ENCODE results near the gene UST. TPM values are rescaled to one million over a fixed set of nuclear protein-coding genes. Genes with fewer than 3 reads are reported as not detected.
A peak's percentile ranks its signal among the peaks of the same experiment; 100 is the strongest.
"Not testable (repeated sequence)": the region's sequence is repeated elsewhere in the genome, so short reads cannot be mapped to it uniquely, and the experiment has no call there.

UST gene
- total RNA-seq, 2 donors from 2014 or later: 1.6 to 3.7 TPM

DNA sequence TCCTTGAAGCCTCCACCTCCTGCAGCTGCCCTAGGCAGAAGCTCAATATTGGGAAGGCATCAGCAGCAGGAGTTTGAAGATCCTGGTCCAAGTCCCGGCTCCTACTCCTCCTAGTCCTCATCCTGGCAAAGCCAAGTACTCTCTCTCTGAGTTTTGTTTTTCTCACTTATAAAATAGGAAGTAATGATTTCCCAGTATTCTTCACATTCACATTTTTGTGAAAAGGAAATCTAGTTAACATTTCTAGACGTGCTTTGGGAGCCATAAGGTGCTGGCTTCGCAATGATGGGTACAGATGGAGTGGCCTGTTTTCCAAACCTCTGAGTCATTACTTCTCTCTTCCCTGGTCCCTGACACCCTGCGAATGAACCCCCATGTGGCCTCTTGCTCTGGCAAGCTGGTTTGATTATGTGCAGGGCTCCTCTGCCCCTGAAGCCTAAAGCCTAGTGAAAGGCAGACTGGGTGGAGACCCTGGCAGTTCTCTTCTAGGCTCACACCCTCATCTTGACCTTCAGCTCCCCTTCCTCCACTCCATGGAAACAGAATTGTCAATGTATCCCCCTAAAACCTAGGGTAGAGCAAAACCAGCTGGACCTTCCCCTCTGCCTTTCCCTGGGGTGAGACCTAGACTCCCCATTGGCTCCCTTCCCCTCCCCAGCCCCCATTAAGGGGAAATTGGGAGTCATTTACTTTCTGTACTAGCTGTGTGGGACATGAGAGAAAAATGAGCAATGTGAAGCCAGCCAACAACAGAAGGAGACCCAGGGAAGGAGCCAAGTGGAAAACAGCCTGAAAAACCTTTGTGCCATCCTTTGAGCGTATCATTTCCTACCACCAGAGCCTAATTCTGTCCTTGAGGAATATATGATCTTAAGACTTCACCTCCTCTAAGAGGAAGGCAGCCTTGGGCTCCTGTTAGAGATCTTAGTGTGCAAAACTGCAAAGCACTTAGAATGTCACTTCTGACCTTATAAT is 158.4 kb downstream of the UST start:
- Mint-ChIP-seq H3K36me3 (ENCODE audit: insufficient read depth in 2 of 2) (peaks cover 2 to 4% of the 10 kb centered on the region in 2 donors), H3K27ac (no peak overlapping the region), H3K9me3 (peaks cover 3% of the 10 kb centered on the region in 2 donors), H3K27me3 (ENCODE audit: low read depth) (peaks cover 4% of the 10 kb centered on the region), H3K4me3 (no peak overlapping the region), H3K4me1 (ENCODE audit: low read depth) (no peaks in the 10 kb centered on the region)
- DNase-seq: no peak
- no peak for ATAC-seq (replicated peaks in 1 of 2)

DNA sequence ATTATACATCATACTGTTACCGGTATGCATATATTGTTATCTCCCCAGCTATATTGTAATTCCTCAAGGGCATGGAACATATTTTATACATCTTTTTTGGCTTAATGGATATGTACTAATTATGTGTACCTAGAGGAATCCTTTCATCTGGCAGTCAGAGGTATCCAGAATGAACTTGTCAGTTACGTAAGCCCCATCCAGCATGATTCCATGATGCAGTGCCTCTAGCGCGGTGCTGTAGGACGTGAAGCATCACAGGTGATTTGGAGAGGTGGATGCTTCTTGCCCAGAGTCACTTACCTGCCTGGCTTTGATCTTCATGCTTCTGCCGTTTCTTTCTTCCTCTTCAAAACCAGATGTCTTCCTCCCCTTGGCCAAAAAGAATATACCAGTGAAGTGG is 159.1 kb downstream of the UST start:
- DNase-seq (no peak), ATAC-seq (replicated peaks in 1 of 2) (no peak)
- H3K27me3 Mint-ChIP-seq (ENCODE audit: low read depth): no peaks in the 10 kb centered on the region
- no peaks in the 10 kb centered on the region for H3K9me3 Mint-ChIP-seq
- H3K27ac Mint-ChIP-seq: no peak overlapping the region
- H3K4me1 Mint-ChIP-seq (ENCODE audit: low read depth): no peaks in the 10 kb centered on the region
- H3K36me3 Mint-ChIP-seq (ENCODE audit: insufficient read depth in 2 of 2): peaks cover 0 to under 1% of the 10 kb centered on the region in 2 donors
- H3K4me3 Mint-ChIP-seq: no peak overlapping the region

DNA sequence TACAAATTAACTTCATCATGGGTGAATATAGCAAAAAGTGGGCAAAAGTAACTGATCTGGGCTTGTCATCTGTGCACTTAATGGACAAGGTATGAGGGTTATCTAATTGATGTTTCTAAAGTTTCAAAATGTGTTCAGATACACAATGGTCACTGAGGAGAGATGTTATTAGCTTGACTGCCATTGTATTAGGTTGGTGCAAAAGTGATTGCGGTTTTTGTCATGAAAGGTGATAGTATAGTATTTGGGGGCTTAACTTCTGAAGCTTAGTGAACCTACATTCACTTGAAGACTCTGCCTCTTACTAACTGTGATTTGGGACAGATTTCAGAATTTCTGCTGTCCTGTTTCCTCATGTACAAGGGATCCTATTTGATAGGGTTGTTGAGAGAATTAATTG is 159.6 kb downstream of the UST start:
- no peak overlapping the region for H3K27ac Mint-ChIP-seq
- ATAC-seq (replicated peaks in 1 of 2): no peak
- H3K9me3 Mint-ChIP-seq: no peaks in the 10 kb centered on the region
- DNase-seq: no peak
- no peak overlapping the region for H3K4me3 Mint-ChIP-seq
- H3K27me3 Mint-ChIP-seq (ENCODE audit: low read depth): no peaks in the 10 kb centered on the region
- H3K4me1 Mint-ChIP-seq (ENCODE audit: low read depth): no peaks in the 10 kb centered on the region
- no peaks in the 10 kb centered on the region for H3K36me3 Mint-ChIP-seq (ENCODE audit: insufficient read depth in 2 of 2)

DNA sequence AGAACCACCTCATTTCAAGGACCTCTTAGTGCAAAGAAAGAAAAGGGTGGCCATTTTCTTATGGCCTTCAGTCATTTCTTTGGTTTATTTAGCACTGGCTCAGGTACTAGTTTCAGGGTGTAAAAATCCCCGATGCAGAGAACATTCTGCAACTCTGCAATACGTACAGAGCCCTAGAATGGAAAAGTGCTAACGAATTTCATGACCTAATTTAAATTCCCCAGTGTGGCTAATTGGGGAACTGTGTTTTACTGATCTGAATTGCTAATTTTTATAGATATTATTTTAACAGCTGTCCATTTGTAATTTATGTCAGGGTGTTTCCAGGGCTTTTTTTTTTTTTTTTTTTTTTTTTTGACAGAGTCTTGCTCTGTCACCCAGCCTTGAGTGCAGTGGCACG is 160.7 kb downstream of the UST start:
- Mint-ChIP-seq H3K9me3 (no peaks in the 10 kb centered on the region), H3K4me1 (ENCODE audit: low read depth) (no peaks in the 10 kb centered on the region), H3K27me3 (ENCODE audit: low read depth) (no peaks in the 10 kb centered on the region), H3K36me3 (ENCODE audit: insufficient read depth in 2 of 2) (no peaks in the 10 kb centered on the region), H3K4me3 (no peak overlapping the region), H3K27ac (no peak overlapping the region)
- no peak for ATAC-seq (replicated peaks in 1 of 2)
- DNase-seq: no peak

DNA sequence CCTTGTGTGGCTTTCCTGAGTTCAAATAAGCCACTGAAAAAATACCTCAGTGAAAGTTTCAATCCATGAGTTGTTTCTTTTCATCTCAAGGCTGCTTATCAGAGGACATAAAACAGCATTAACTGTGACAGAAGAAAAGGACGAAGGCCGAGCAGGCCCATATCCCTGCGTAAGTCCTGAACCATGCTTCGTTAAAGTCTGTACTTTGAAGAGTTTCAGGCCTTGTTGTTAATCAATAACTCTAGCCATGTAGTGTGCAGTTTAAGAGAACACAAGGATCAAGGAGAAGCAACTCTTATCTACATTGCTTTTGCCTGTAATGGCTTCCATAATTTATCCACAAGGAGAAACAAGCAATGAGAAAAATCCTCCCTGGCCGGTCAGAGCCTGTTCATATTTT is 165.4 kb downstream of the UST start:
- DNase-seq (no peak), ATAC-seq (replicated peaks in 1 of 2) (no peak)
- H3K9me3 Mint-ChIP-seq: peaks cover 0 to 2% of the 10 kb centered on the region in 2 donors
- no peaks in the 10 kb centered on the region for H3K27me3 Mint-ChIP-seq (ENCODE audit: low read depth)
- H3K27ac Mint-ChIP-seq: no peak overlapping the region
- H3K4me3 Mint-ChIP-seq: no peak overlapping the region
- peaks cover 10% of the 10 kb centered on the region for H3K4me1 Mint-ChIP-seq (ENCODE audit: low read depth)
- H3K36me3 Mint-ChIP-seq (ENCODE audit: insufficient read depth in 2 of 2): no peaks in the 10 kb centered on the region

DNA sequence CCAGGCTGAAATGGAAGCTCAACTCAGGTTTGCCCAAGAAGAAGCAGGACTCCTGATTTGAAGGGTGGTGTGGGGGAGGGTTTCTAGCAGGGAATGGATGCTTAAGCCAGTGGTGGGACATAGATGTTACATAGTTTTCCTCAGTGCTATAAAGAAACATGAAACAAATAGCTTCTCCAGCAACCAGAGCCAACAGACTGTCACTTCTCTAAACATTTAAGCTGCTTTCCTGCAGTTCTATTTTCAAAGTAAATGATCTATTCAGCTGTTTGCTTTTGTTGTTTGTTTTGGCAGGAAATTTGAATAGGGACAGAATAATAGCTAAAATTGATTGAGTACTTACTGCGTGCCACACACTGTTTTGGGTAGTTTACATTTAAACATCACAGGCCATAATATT is 169.0 kb downstream of the UST start:
- no peak overlapping the region for H3K4me3 Mint-ChIP-seq
- DNase-seq: no peak
- H3K27me3 Mint-ChIP-seq (ENCODE audit: low read depth): no peaks in the 10 kb centered on the region
- H3K4me1 Mint-ChIP-seq (ENCODE audit: low read depth): peaks cover 10% of the 10 kb centered on the region
- H3K9me3 Mint-ChIP-seq: peaks cover 2 to 7% of the 10 kb centered on the region in 2 donors
- H3K27ac Mint-ChIP-seq: no peak overlapping the region
- no peak for ATAC-seq (replicated peaks in 1 of 2)
- peaks cover 0 to 4% of the 10 kb centered on the region in 2 donors for H3K36me3 Mint-ChIP-seq (ENCODE audit: insufficient read depth in 2 of 2)

DNA sequence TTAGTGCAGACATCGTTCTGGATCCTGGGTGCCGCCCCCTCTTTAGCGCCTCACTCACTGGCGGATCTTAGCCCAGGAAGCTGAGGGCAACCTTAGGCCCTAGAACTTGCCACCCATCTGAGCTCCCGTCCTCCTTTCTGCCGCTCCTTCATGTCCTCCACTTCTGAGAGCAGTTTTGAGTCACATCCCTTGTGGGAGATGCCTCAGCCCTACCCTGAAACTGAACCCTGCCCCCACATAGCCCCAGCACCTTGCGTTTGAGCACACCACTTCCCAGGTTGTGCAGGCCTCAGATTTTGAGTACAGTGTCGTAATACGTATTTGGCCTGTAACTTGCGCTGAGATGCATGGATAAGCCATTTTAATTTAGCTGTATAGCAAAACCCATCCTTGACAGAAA is 169.7 kb downstream of the UST start:
- H3K27me3 Mint-ChIP-seq (ENCODE audit: low read depth); H3K27ac Mint-ChIP-seq; H3K9me3 Mint-ChIP-seq; H3K4me1 Mint-ChIP-seq (ENCODE audit: low read depth); H3K4me3 Mint-ChIP-seq; H3K36me3 Mint-ChIP-seq (ENCODE audit: insufficient read depth in 2 of 2): not testable (repeated sequence)
- ATAC-seq (replicated peaks in 1 of 2) (peak; percentile 52 to 93), DNase-seq (peak; percentile 7 to 38)

DNA sequence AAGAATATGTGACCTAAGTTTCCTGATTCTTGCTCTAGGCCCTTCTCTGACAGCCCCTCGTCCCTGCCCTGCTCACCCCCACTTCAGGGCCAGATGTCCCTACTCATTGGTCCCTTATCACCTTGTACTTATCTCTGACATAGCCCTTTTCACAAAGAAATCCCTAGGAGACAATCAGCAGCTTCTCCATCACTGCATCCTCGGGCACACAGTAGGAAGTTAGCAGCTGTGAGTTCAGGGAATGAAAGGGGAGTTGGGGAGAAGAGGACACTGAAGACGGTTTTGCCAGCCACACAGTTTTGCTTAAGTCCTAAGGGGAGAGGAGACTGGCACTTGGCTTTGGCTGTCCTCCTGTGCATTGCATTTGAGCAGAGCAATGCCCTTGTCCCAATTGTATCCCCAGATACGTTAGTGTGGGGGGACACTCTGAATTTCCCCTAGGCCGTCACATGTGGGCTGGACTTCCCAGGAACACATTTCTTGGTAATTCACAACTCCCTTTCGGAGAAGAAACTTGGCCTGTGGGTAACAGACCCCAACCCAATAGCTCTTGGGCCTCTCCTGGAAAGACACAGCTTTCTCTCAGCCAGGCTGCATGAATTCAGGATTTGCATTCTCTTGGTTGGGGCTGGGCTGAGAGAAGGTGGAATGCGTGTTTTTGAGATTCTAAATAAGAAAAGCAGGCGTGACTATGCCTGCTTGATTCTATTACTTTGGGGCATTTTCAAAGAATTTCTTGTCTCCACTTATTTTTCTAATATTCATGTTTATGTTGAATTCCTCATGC is 177.6 kb downstream of the UST start:
- H3K9me3 Mint-ChIP-seq: peaks cover 0 to 1% of the 10 kb centered on the region in 2 donors
- H3K27ac Mint-ChIP-seq: no peak overlapping the region
- no peak overlapping the region for H3K4me3 Mint-ChIP-seq
- H3K36me3 Mint-ChIP-seq (ENCODE audit: insufficient read depth in 2 of 2): no peaks in the 10 kb centered on the region
- no peaks in the 10 kb centered on the region for H3K4me1 Mint-ChIP-seq (ENCODE audit: low read depth)
- ATAC-seq (replicated peaks in 1 of 2) (no peak), DNase-seq (no peak)
- no peaks in the 10 kb centered on the region for H3K27me3 Mint-ChIP-seq (ENCODE audit: low read depth)

DNA sequence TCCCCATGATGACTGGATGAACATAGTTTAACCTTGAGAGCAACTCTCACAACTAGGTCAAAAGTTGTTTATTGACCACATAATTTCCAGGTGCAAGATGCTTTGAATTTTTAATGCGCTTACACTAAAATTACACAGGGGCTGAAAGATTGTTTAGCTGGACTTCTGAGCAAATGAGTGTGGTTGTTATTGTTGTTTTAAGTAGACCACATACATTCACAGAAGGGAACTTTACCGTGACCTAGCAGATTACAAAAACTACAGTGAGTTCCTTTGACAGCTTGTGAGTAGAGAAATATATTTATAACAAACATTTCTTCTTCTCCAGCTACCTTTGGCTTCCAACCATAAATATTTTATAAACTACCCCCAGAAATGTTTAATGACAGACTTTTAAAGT is 178.9 kb downstream of the UST start:
- Mint-ChIP-seq H3K4me3 (no peak overlapping the region), H3K27me3 (ENCODE audit: low read depth) (no peaks in the 10 kb centered on the region), H3K9me3 (peaks cover 0 to 1% of the 10 kb centered on the region in 2 donors), H3K36me3 (ENCODE audit: insufficient read depth in 2 of 2) (no peaks in the 10 kb centered on the region), H3K4me1 (ENCODE audit: low read depth) (no peaks in the 10 kb centered on the region), H3K27ac (no peak overlapping the region)
- ATAC-seq (replicated peaks in 1 of 2): no peak
- no peak for DNase-seq

DNA sequence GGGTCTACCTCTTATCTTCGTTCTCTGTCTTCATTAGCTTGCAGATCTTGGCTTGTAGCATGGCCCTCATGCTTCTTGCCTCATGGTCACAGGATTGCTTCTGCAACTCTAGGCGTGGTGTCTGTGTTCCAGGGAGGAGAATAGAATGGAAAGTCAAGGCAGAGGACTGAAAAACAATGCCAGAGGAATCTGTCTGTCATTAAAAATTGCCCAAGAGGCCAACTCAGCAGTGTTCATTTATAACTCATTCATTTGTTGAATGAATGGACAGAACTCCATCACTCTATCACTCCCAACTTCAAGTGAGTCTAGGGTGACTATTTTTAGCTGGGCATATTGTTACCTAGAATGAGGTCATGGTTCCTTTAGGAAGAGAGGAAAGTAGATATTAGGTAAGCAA is 179.6 kb downstream of the UST start:
- DNase-seq: no peak
- Mint-ChIP-seq H3K9me3 (peaks cover 0 to 1% of the 10 kb centered on the region in 2 donors), H3K4me1 (ENCODE audit: low read depth) (no peaks in the 10 kb centered on the region), H3K27me3 (ENCODE audit: low read depth) (no peaks in the 10 kb centered on the region), H3K4me3 (no peak overlapping the region), H3K36me3 (ENCODE audit: insufficient read depth in 2 of 2) (no peaks in the 10 kb centered on the region), H3K27ac (no peak overlapping the region)
- no peak for ATAC-seq (replicated peaks in 1 of 2)

DNA sequence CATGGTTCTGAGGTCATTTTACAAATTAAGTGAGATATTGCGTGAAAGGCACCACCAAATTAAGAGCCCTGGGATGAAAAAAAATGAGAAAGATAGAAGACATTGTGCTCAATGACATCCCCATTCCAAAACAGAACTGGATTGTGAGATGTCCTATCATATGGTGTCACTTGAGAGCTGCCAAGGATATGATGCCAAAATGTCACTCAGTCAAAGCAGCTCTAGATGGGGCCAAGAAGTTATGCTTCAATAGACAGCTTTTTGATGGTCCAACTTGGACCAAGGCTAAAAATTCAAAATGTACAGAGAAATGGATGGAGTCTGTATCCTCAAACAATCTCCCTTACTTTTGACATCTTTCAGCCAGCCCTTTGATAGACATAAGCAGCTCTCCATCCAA is 180.8 kb downstream of the UST start:
- H3K36me3 Mint-ChIP-seq (ENCODE audit: insufficient read depth in 2 of 2): no peaks in the 10 kb centered on the region
- no peak overlapping the region for H3K27ac Mint-ChIP-seq
- no peak overlapping the region for H3K4me3 Mint-ChIP-seq
- ATAC-seq (replicated peaks in 1 of 2): no peak
- no peaks in the 10 kb centered on the region for H3K4me1 Mint-ChIP-seq (ENCODE audit: low read depth)
- peaks cover 0 to 1% of the 10 kb centered on the region in 2 donors for H3K9me3 Mint-ChIP-seq
- DNase-seq: no peak
- H3K27me3 Mint-ChIP-seq (ENCODE audit: low read depth): no peaks in the 10 kb centered on the region

DNA sequence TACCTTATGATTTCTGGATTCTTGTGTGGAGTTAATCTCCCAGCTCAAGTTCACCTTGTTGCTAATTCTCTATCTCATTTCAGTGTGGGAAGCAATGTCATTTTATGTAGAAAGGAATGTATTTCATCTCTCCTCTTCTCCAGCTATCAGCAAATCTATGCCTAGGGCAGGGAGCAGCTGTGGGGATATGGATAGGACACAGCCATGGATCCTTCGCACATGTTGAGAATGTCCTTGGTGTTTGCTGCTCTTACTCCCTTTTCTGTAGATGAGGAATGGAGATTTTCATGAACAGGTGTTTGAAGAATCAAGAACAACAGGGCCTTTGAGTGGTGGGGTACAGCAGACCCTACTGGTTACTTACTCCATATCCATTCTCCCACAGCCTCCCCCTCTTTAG is 182.0 kb downstream of the UST start:
- ATAC-seq (replicated peaks in 1 of 2) (no peak), DNase-seq (no peak)
- Mint-ChIP-seq H3K9me3 (peaks cover 0 to 1% of the 10 kb centered on the region in 2 donors), H3K36me3 (ENCODE audit: insufficient read depth in 2 of 2) (no peaks in the 10 kb centered on the region), H3K27me3 (ENCODE audit: low read depth) (no peaks in the 10 kb centered on the region), H3K4me1 (ENCODE audit: low read depth) (no peaks in the 10 kb centered on the region), H3K4me3 (no peak overlapping the region), H3K27ac (no peak overlapping the region)

DNA sequence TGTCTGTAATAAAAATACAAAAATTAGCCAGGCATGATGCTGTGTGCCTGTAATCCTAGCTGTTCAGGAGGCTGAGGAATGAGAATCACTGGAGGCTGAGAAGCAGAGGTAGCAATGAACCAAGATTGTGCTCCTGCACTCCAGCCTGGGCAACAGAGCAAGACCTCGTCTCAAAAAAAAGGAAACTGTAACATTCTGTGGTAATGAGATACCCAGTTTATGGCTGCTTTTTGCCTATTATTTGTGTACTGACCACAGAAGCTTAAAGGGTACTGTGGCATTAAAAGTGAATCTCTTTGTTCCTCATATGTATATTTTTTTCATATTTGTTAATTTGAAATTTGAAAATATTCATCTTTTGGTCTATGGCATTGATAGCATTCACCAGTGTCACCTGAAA is 185.4 kb downstream of the UST start:
- Mint-ChIP-seq H3K4me3 (no peak overlapping the region), H3K4me1 (ENCODE audit: low read depth) (no peaks in the 10 kb centered on the region), H3K27me3 (ENCODE audit: low read depth) (no peaks in the 10 kb centered on the region), H3K9me3 (no peaks in the 10 kb centered on the region), H3K36me3 (ENCODE audit: insufficient read depth in 2 of 2) (no peaks in the 10 kb centered on the region), H3K27ac (no peak overlapping the region)
- DNase-seq: no peak
- no peak for ATAC-seq (replicated peaks in 1 of 2)
